HFFc6 (cell line): ENCODE results near the gene ASAH2. TPM values are rescaled to one million over a fixed set of nuclear protein-coding genes. Genes with fewer than 3 reads are reported as not detected.

Experiments used
- DNase-seq: peaks from one replicate; pipeline ENCODE4 v3.0.0-alpha.2; 2018
- H3K27ac Mint-ChIP-seq: 2 replicates; pipeline ENCODE4 v1.8.0; 2020; ENCODE audit warnings: mild to moderate bottlenecking, mixed read lengths
- H3K27me3 Mint-ChIP-seq: 2 replicates; pipeline ENCODE4 v1.8.0; 2021; ENCODE audit warnings: mild to moderate bottlenecking, moderate library complexity, mixed read lengths; ENCODE audit not compliant: insufficient read depth
- H3K36me3 Mint-ChIP-seq: 2 replicates; pipeline ENCODE4 v1.8.0; 2021; ENCODE audit warnings: low read depth, mixed read lengths
- H3K4me1 Mint-ChIP-seq: 2 replicates; pipeline ENCODE4 v1.8.0; 2020; ENCODE audit warnings: low read depth, mixed read lengths
- H3K4me3 Mint-ChIP-seq: 2 replicates; pipeline ENCODE4 v1.8.0; 2020; ENCODE audit warnings: mild to moderate bottlenecking, moderate library complexity, mixed read lengths
- H3K9me3 Mint-ChIP-seq: 2 replicates; pipeline ENCODE4 v1.8.0; 2020; ENCODE audit warnings: mild to moderate bottlenecking, mixed read lengths
- CTCF ChIP-seq: fragments of 200-600 bp; sonication (generic); IDR thresholded peaks from 2 replicates; pipeline ENCODE4 v1.5.0; 2021; ENCODE audit warnings: antibody characterized with exemption, mild to moderate bottlenecking
- total RNA-seq, 6 experiments: library from RNA; stranded (reverse); fragmentation: NEBNext Ultra II Directional; extraction: Animal tissue kit (Norgen Biotek cat#: 25700); gene quantifications; 2 replicates in 1 of 6; 3 replicates in 5 of 6; pipeline ENCODE4 v1.2.3, GENCODE V29; 2021

Gene ASAH2
- total RNA-seq, 6 experiments from 2014 or later = 1.0 to 4.7 (median 3.9) TPM

DNA sequence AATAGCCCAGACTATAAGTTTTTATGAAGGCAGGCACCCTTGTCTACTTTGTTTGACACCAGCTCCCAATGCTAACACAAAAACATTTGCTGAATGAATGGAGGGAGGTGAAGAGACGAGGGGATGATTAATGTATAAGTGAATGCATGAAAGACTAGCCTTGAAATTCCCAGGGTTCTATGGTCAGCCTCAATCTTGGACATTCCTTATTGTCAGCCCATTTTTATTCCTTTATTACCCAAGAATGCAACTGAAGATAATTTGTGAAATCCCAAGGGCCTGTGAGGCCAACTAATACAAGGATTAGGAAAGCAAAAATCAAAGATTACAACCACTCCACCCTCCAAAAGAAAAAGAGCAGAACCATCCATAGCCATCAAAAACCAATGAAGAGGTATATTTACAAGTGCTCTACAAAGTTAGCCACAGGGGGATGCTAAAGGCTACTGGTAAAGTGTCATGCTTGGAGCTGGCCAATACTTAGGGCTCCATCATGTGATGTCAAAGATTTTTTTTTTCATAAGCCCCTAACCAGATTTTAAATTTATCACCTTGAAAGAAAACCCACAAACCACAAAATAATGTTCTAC is 40.0 kb upstream of the ASAH2 start:
- H3K27ac Mint-ChIP-seq = no peak overlapping the region
- peak; percentile 73 for TF ChIP-seq CTCF
- H3K4me3 Mint-ChIP-seq = no peak overlapping the region
- peaks cover 8% of the 10 kb centered on the region for H3K4me1 Mint-ChIP-seq
- H3K27me3 Mint-ChIP-seq = peaks cover 3% of the 10 kb centered on the region; the same call in 1 of the 2 replicates
- no peaks in the 10 kb centered on the region for H3K36me3 Mint-ChIP-seq
- H3K9me3 Mint-ChIP-seq = no peaks in the 10 kb centered on the region
- no peak for DNase-seq

DNA sequence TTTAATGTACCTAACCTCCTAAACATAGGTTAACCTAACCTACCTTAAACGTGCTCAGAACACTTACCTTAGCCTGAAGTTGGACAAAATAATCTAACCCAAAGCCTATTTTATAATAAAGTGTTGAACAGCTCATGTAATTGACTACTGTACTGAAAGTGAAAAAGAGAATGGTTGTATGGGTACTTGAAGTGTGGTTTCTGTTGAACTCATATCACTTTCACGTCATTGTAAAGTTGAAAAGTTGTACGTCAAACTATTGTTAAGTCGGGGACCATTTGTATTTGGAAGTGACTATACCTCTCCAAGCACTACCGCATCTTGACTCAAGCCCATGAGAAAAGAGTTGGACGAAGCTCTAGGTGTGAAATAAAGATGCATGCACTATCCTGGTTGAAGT is 37.9 kb upstream of the ASAH2 start:
- DNase-seq = no peak
- Mint-ChIP-seq H3K27me3 (peaks cover 4% of the 10 kb centered on the region), H3K4me3 (no peak overlapping the region), H3K4me1 (peaks cover 13% of the 10 kb centered on the region), H3K27ac (no peak overlapping the region), H3K9me3 (no peaks in the 10 kb centered on the region), H3K36me3 (no peaks in the 10 kb centered on the region)
- no peak for TF ChIP-seq CTCF

DNA sequence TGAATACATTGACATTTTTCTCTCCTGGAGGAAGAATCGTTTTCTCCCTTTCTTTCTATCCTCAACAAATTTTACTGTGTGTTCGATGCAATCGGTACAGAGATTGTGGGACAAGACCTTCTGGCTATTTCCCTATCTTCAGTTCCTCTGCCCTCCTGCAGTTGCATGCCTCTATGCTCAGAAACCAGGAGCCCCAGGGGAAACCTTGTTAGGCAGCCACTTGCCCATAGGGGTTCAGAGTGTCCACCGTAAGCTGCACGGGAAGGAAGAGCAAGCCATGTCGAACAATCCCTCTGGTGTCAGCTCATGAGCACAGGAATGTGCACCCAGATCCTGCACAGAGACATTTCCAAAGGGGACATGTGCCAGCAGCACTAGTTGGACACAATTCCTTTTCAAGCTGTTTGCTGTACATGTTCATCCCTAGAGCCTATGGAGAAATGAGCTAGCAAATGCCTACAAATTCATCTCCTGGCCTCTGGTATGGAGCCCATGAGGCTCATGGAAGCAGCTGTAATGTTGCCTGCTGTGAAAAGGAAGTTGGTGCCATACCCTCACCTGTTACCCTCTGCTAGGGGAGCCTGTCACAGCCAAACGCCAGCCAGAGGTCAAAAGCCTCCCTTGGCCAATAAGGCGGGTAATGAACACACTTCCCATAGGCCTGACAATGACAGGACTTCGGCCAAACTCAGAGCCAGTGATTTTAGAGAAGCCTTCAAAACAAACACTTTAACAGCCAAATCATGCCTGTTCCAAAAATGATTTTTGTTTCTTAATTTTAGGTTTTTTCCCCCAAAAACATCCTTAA is 35.9 kb upstream of the ASAH2 start:
- Mint-ChIP-seq H3K27ac (no peak overlapping the region), H3K9me3 (no peaks in the 10 kb centered on the region), H3K27me3 (peaks cover 12% of the 10 kb centered on the region), H3K36me3 (no peaks in the 10 kb centered on the region), H3K4me1 (peaks cover 13% of the 10 kb centered on the region), H3K4me3 (no peak overlapping the region)
- TF ChIP-seq CTCF = no peak
- DNase-seq = no peak

DNA sequence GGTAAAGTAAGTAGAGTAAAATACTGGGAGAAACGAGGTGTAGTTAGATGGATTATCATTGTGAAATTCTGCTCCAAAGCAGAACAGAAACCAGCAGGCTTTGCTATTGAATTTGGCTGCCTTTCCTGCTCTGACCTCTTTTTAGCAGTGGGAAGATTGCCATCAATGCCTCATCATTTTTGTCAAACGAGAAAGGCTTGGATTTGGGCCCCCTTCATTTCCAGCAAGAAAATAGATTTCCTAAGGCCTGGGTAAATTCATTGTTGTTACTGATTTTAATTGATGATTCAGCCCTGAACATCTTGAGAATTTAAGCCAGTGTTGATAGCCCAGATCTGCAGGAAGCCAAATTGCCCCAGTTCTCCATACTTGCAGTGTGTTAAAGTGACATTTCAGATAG is 35.2 kb upstream of the ASAH2 start:
- H3K27ac Mint-ChIP-seq = no peak overlapping the region
- H3K9me3 Mint-ChIP-seq = no peaks in the 10 kb centered on the region
- H3K36me3 Mint-ChIP-seq = no peaks in the 10 kb centered on the region
- DNase-seq = no peak
- peaks cover 19% of the 10 kb centered on the region for H3K27me3 Mint-ChIP-seq
- no peak overlapping the region for H3K4me3 Mint-ChIP-seq
- TF ChIP-seq CTCF = no peak
- peaks cover 13% of the 10 kb centered on the region for H3K4me1 Mint-ChIP-seq

DNA sequence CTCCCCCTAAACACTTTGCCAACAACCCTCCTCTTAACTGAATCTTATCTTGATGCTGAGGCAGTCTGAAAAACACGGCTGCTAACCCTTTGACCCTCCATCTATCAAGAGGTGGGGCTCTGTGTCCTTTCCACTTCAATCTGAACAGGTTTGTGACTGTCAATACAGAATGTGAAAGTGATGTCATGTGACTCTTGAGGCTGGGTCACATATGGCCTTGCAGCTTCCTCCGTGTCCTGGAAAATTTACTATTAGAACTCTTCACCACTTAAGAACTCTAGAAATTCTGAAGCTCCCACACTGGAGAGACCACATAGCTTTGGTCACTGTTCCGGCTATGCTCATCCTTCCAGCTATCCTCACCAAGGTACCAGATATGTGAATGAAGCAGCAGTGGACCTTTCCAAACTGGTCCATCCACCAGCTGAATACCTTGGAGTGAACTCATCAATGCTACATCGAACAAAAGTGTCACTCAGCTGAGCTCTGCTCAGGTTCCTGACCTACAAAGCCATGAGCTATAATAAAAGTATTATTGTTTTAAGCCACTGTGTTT is 30.7 kb upstream of the ASAH2 start:
- no peak overlapping the region for H3K27ac Mint-ChIP-seq
- peaks cover 17% of the 10 kb centered on the region for H3K4me1 Mint-ChIP-seq
- H3K27me3 Mint-ChIP-seq = peaks cover 23% of the 10 kb centered on the region
- TF ChIP-seq CTCF = no peak
- no peak for DNase-seq
- no peaks in the 10 kb centered on the region for H3K9me3 Mint-ChIP-seq
- no peak overlapping the region for H3K4me3 Mint-ChIP-seq
- no peaks in the 10 kb centered on the region for H3K36me3 Mint-ChIP-seq
